ENCODE data around the gene FLT1.

FLT1 gene

DNA sequence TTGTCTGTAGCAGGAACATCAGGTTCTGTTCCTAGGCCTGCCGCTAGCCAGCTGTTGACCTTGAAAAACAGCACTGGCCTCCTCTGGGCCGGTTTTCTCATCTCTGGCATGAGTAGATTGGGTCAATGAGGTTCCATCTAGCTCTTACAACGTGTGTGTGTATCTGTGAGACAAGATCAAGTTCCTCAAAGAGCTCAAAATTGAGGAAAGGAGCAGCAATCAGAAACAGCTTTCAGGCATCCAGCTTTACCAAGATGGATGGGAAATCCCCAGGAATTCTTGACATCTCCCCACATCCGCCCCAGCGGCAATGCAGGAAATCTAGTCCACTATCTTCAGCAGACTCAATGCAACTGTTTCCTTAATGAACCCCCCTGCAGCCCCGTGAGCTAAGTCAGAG lies 4.9 kb downstream of the FLT1 start:
- Histone ChIP-seq H3K27ac (ENCODE audit: insufficient read depth, low read length, poor library complexity, severe bottlenecking) (no peak overlapping the region), H3K4me3 (ENCODE audit: insufficient read depth, low read depth, low read length, poor library complexity, severe bottlenecking) (no peak overlapping the region), H3K36me3 (ENCODE audit: control insufficient read depth, insufficient read depth, low read length) (no peaks in the 10 kb centered on the region), H3K27me3 (replicated peaks; ENCODE audit: control insufficient read depth, insufficient read depth, low read length, poor library complexity, severe bottlenecking) (peaks cover 15% of the 10 kb centered on the region), H3K9me3 (ENCODE audit: control insufficient read depth, low read length) (no peaks in the 10 kb centered on the region), H3K4me1 (ENCODE audit: control insufficient read depth, insufficient read depth, low read length, poor library complexity, severe bottlenecking) (peaks cover 15% of the 10 kb centered on the region)
- DNase-seq: no peak

DNA sequence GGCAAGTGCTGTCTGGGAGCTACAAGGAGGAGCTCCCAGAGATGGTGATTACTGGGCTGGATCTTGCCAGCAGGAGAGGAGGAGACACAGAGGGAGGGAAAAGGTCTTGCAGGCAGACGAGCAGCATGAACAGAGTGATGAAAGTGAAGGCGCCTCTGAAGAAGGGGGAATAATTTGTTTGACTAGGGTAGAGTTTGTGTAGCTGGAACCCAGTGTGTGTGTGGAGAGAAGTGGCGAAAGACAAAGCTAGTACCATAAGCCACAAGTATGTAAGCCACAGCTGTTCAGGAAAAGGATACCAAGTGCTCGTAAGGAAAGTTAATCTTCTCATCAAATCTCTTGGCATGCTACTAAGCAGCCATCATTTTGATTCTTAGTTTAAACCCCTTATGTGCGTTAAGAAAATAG lies 5.4 kb downstream of the FLT1 start:
- DNase-seq: no peak
- no peaks in the 10 kb centered on the region for H3K36me3 ChIP-seq (ENCODE audit: control insufficient read depth, insufficient read depth, low read length)
- H3K9me3 ChIP-seq (ENCODE audit: control insufficient read depth, low read length): no peaks in the 10 kb centered on the region
- peaks cover 10% of the 10 kb centered on the region for H3K4me1 ChIP-seq (ENCODE audit: control insufficient read depth, insufficient read depth, low read length, poor library complexity, severe bottlenecking)
- H3K4me3 ChIP-seq (ENCODE audit: insufficient read depth, low read depth, low read length, poor library complexity, severe bottlenecking): no peak overlapping the region
- no peak overlapping the region for H3K27ac ChIP-seq (ENCODE audit: insufficient read depth, low read length, poor library complexity, severe bottlenecking)
- peaks cover 15% of the 10 kb centered on the region for H3K27me3 ChIP-seq (replicated peaks; ENCODE audit: control insufficient read depth, insufficient read depth, low read length, poor library complexity, severe bottlenecking)

GRCh38 chr13:28488376-28489005 lies 6.4 kb downstream of the FLT1 start:
- Histone ChIP-seq H3K27ac (ENCODE audit: insufficient read depth, low read length, poor library complexity, severe bottlenecking) (no peak overlapping the region), H3K27me3 (replicated peaks; ENCODE audit: control insufficient read depth, insufficient read depth, low read length, poor library complexity, severe bottlenecking) (peaks cover 6% of the 10 kb centered on the region), H3K36me3 (ENCODE audit: control insufficient read depth, insufficient read depth, low read length) (no peaks in the 10 kb centered on the region), H3K4me1 (ENCODE audit: control insufficient read depth, insufficient read depth, low read length, poor library complexity, severe bottlenecking) (peaks cover under 1% of the 10 kb centered on the region), H3K4me3 (ENCODE audit: insufficient read depth, low read depth, low read length, poor library complexity, severe bottlenecking) (no peak overlapping the region), H3K9me3 (ENCODE audit: control insufficient read depth, low read length) (no peaks in the 10 kb centered on the region)
- DNase-seq: no peak

DNA sequence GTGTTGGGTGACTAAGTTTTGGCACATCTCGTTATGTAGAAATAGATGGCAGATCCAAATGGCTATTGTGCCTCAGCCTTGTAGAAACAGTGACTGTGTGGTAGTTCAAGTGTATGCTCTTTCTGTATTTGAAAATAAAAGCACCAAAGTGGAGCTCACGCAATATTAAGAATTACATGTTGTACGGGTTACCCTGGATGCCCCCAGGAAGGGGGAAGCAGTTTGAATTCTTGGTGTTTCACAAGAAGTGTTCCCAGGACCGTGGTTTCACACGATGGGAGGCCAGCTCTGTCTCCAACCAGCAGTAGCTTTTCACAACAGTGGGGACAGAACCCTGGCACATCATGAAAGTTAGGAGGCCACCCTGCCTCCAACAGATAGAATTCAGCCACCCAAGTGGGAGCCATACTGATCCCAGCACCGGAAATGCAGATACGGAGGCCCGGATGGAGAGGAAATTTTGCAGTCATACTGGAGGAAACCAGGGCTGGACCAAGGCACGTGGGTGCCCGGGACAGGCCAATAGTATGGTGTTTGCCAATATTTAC lies 8.9 kb downstream of the FLT1 start:
- no peaks in the 10 kb centered on the region for H3K27me3 ChIP-seq (replicated peaks; ENCODE audit: control insufficient read depth, insufficient read depth, low read length, poor library complexity, severe bottlenecking)

GRCh38 chr13:28485551-28485950 lies 9.4 kb downstream of the FLT1 start:
- Histone ChIP-seq H3K4me3 (ENCODE audit: insufficient read depth, low read depth, low read length, poor library complexity, severe bottlenecking) (no peak overlapping the region), H3K36me3 (ENCODE audit: control insufficient read depth, insufficient read depth, low read length) (no peaks in the 10 kb centered on the region), H3K4me1 (ENCODE audit: control insufficient read depth, insufficient read depth, low read length, poor library complexity, severe bottlenecking) (no peaks in the 10 kb centered on the region), H3K27me3 (replicated peaks; ENCODE audit: control insufficient read depth, insufficient read depth, low read length, poor library complexity, severe bottlenecking) (no peaks in the 10 kb centered on the region), H3K9me3 (ENCODE audit: control insufficient read depth, low read length) (no peaks in the 10 kb centered on the region), H3K27ac (ENCODE audit: insufficient read depth, low read length, poor library complexity, severe bottlenecking) (no peak overlapping the region)
- DNase-seq: no peak

More for the DNA sequence above, 8.9 kb downstream of the FLT1 start:
- DNase-seq: no peak
- Histone ChIP-seq H3K27ac (ENCODE audit: insufficient read depth, low read length, poor library complexity, severe bottlenecking) (no peak overlapping the region), H3K36me3 (ENCODE audit: control insufficient read depth, insufficient read depth, low read length) (no peaks in the 10 kb centered on the region), H3K9me3 (ENCODE audit: control insufficient read depth, low read length) (no peaks in the 10 kb centered on the region), H3K4me1 (ENCODE audit: control insufficient read depth, insufficient read depth, low read length, poor library complexity, severe bottlenecking) (no peaks in the 10 kb centered on the region), H3K4me3 (ENCODE audit: insufficient read depth, low read depth, low read length, poor library complexity, severe bottlenecking) (no peak overlapping the region)

- H3K27me3 ChIP-seq (replicated peaks; ENCODE audit: control insufficient read depth, insufficient read depth, low read length, poor library complexity, severe bottlenecking): no peaks in the 10 kb centered on the region
- H3K4me1 ChIP-seq (ENCODE audit: control insufficient read depth, insufficient read depth, low read length, poor library complexity, severe bottlenecking): no peaks in the 10 kb centered on the region
- no peak overlapping the region for H3K4me3 ChIP-seq (ENCODE audit: insufficient read depth, low read depth, low read length, poor library complexity, severe bottlenecking)
- no peaks in the 10 kb centered on the region for H3K9me3 ChIP-seq (ENCODE audit: control insufficient read depth, low read length)
- H3K27ac ChIP-seq (ENCODE audit: insufficient read depth, low read length, poor library complexity, severe bottlenecking): no peak overlapping the region
- no peaks in the 10 kb centered on the region for H3K36me3 ChIP-seq (ENCODE audit: control insufficient read depth, insufficient read depth, low read length)
- no peak for DNase-seq
Observed at GRCh38 chr13:28485097-28485496, 9.8 kb downstream of the FLT1 start.

GRCh38 chr13:28483313-28483931 lies 11.5 kb downstream of the FLT1 start:
- Histone ChIP-seq H3K27me3 (replicated peaks; ENCODE audit: control insufficient read depth, insufficient read depth, low read length, poor library complexity, severe bottlenecking) (no peaks in the 10 kb centered on the region), H3K27ac (ENCODE audit: insufficient read depth, low read length, poor library complexity, severe bottlenecking) (no peak overlapping the region), H3K4me1 (ENCODE audit: control insufficient read depth, insufficient read depth, low read length, poor library complexity, severe bottlenecking) (no peaks in the 10 kb centered on the region), H3K36me3 (ENCODE audit: control insufficient read depth, insufficient read depth, low read length) (no peaks in the 10 kb centered on the region), H3K4me3 (ENCODE audit: insufficient read depth, low read depth, low read length, poor library complexity, severe bottlenecking) (no peak overlapping the region), H3K9me3 (ENCODE audit: control insufficient read depth, low read length) (no peaks in the 10 kb centered on the region)
- no peak for DNase-seq

DNA sequence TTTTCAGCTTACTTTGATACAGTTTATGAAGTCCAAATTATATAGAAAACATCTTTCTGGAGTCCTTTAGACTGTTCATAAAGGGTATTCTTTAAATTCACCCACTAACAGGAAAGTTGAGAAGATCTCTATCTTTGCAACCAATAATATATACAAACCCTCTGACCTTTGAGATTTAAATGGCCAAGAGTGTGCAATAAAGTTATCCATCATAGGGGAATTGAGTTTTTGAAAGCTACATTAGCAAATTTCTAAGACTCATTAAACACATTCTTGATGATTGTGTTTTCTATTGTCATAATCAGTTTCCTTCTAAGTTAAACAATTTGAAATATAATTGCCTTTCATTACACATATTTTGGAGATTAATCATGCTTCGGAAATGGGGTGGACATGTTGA lies 15.9 kb downstream of the FLT1 start:
- no peak for DNase-seq
- H3K27ac ChIP-seq (ENCODE audit: insufficient read depth, low read length, poor library complexity, severe bottlenecking): no peak overlapping the region
- H3K27me3 ChIP-seq (replicated peaks; ENCODE audit: control insufficient read depth, insufficient read depth, low read length, poor library complexity, severe bottlenecking): no peaks in the 10 kb centered on the region
- H3K9me3 ChIP-seq (ENCODE audit: control insufficient read depth, low read length): no peaks in the 10 kb centered on the region
- H3K4me3 ChIP-seq (ENCODE audit: insufficient read depth, low read depth, low read length, poor library complexity, severe bottlenecking): no peak overlapping the region
- no peaks in the 10 kb centered on the region for H3K4me1 ChIP-seq (ENCODE audit: control insufficient read depth, insufficient read depth, low read length, poor library complexity, severe bottlenecking)
- no peaks in the 10 kb centered on the region for H3K36me3 ChIP-seq (ENCODE audit: control insufficient read depth, insufficient read depth, low read length)

- Histone ChIP-seq H3K4me3 (ENCODE audit: insufficient read depth, low read depth, low read length, poor library complexity, severe bottlenecking) (no peak overlapping the region), H3K27me3 (replicated peaks; ENCODE audit: control insufficient read depth, insufficient read depth, low read length, poor library complexity, severe bottlenecking) (no peaks in the 10 kb centered on the region), H3K36me3 (ENCODE audit: control insufficient read depth, insufficient read depth, low read length) (no peaks in the 10 kb centered on the region), H3K9me3 (ENCODE audit: control insufficient read depth, low read length) (no peaks in the 10 kb centered on the region), H3K27ac (ENCODE audit: insufficient read depth, low read length, poor library complexity, severe bottlenecking) (no peak overlapping the region), H3K4me1 (ENCODE audit: control insufficient read depth, insufficient read depth, low read length, poor library complexity, severe bottlenecking) (no peaks in the 10 kb centered on the region)
- DNase-seq: no peak
Observed at GRCh38 chr13:28478127-28478526, 16.8 kb downstream of the FLT1 start.

- Histone ChIP-seq H3K4me3 (ENCODE audit: insufficient read depth, low read depth, low read length, poor library complexity, severe bottlenecking) (no peak overlapping the region), H3K4me1 (ENCODE audit: control insufficient read depth, insufficient read depth, low read length, poor library complexity, severe bottlenecking) (no peaks in the 10 kb centered on the region), H3K9me3 (ENCODE audit: control insufficient read depth, low read length) (no peaks in the 10 kb centered on the region), H3K27ac (ENCODE audit: insufficient read depth, low read length, poor library complexity, severe bottlenecking) (no peak overlapping the region), H3K36me3 (ENCODE audit: control insufficient read depth, insufficient read depth, low read length) (no peaks in the 10 kb centered on the region), H3K27me3 (replicated peaks; ENCODE audit: control insufficient read depth, insufficient read depth, low read length, poor library complexity, severe bottlenecking) (no peaks in the 10 kb centered on the region)
- DNase-seq: no peak
Observed at GRCh38 chr13:28477709-28477973, 17.3 kb downstream of the FLT1 start.

All from effector memory CD4-positive, alpha-beta T cell (primary cell).